Measurements from ENCODE around the gene ARHGAP6.

The ARHGAP6 gene

GRCh38 chrX:11342673-11343072 is 323.0 kb downstream of the ARHGAP6 start:
- no peaks in the 10 kb centered on the region for H3K27me3 ChIP-seq (ENCODE audit: insufficient read depth, poor library complexity, severe bottlenecking)
- TF ChIP-seq GABPA (IDR thresholded peaks at IDR 0.05; ENCODE audit: low read depth), result no peak
- TF ChIP-seq POLR2AphosphoS5 (IDR thresholded peaks at IDR 0.05; ENCODE audit: low read depth), result no peak
- TF ChIP-seq CTCF (IDR thresholded peaks at IDR 0.05; ENCODE audit: insufficient read depth, low read length), result no peak
- TF ChIP-seq, protein P1, sequence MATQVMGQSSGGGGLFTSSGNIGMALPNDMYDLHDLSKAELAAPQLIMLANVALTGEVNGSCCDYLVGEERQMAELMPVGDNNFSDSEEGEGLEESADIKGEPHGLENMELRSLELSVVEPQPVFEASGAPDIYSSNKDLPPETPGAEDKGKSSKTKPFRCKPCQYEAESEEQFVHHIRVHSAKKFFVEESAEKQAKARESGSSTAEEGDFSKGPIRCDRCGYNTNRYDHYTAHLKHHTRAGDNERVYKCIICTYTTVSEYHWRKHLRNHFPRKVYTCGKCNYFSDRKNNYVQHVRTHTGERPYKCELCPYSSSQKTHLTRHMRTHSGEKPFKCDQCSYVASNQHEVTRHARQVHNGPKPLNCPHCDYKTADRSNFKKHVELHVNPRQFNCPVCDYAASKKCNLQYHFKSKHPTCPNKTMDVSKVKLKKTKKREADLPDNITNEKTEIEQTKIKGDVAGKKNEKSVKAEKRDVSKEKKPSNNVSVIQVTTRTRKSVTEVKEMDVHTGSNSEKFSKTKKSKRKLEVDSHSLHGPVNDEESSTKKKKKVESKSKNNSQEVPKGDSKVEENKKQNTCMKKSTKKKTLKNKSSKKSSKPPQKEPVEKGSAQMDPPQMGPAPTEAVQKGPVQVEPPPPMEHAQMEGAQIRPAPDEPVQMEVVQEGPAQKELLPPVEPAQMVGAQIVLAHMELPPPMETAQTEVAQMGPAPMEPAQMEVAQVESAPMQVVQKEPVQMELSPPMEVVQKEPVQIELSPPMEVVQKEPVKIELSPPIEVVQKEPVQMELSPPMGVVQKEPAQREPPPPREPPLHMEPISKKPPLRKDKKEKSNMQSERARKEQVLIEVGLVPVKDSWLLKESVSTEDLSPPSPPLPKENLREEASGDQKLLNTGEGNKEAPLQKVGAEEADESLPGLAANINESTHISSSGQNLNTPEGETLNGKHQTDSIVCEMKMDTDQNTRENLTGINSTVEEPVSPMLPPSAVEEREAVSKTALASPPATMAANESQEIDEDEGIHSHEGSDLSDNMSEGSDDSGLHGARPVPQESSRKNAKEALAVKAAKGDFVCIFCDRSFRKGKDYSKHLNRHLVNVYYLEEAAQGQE (IDR thresholded peaks at IDR 0.05; ENCODE audit: insufficient replicate concordance, low read depth), result no peak
- peak overlapping the region; percentile 54 for H3K27ac ChIP-seq (replicated peaks)
- DNase-seq (ENCODE audit: low read depth in 1 of 2, low spot score in 1 of 2), result no peak
- no peak overlapping the region for H3K4me3 ChIP-seq (replicated peaks; ENCODE audit: insufficient read depth, low read length)

DNA sequence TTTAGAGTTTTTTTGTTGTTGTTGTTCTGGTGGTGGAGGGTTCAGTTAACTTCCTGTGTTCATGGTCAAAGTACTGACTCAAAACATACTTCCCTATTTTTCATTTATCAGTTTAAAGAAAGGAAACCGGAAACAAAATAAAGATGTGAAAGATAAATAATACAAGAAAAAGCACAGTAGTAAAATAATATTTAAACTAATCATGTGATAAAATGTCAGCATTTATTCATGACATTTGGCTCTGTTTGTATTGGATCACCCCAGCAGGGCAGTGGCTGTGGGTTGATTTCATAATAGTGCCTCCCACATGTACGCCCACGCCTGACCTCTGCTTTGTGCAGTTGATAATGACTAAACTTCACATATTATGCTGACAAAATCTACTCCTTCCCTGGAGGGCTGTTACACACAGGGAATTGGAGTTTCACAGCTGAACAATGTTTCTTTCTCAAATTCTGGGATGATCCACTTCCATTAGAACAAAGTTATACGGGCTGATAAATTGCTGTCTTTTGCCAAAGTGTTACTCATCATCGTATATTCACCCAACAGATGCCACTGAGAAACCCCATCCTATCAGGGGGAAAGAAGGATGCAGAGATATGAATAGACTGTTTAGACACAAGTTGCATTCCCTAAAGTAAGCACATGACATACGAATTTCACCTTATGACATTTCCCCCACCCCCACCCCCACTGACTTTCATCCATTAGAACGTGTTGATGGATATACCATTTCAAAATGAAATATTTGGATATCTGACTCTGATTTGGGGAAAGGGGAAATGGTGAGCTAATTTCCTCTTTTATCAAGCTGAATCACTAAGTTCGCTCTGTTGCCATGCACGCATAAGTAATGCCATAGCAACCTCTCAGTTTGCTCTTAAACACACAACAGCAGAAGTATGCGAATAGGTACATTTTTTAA is 324.2 kb downstream of the ARHGAP6 start:
- peak overlapping the region; percentile 63 for H3K27ac ChIP-seq (replicated peaks)
- H3K27me3 ChIP-seq (ENCODE audit: insufficient read depth, poor library complexity, severe bottlenecking), result no peaks in the 10 kb centered on the region
- TF ChIP-seq GABPA (IDR thresholded peaks at IDR 0.05; ENCODE audit: low read depth), result no peak
- peak; percentile 24; the same call in 1 of the 2 replicates for TF ChIP-seq POLR2AphosphoS5 (IDR thresholded peaks at IDR 0.05; ENCODE audit: low read depth)
- peak; percentile 69; the same call in 1 of the 2 replicates for TF ChIP-seq SPI1 (IDR thresholded peaks at IDR 0.05; ENCODE audit: borderline replicate concordance, low read depth)
- no peak overlapping the region for H3K4me3 ChIP-seq (replicated peaks; ENCODE audit: insufficient read depth, low read length)
- peak; percentile 50 to 51 for DNase-seq (ENCODE audit: low read depth in 1 of 2, low spot score in 1 of 2)

DNA sequence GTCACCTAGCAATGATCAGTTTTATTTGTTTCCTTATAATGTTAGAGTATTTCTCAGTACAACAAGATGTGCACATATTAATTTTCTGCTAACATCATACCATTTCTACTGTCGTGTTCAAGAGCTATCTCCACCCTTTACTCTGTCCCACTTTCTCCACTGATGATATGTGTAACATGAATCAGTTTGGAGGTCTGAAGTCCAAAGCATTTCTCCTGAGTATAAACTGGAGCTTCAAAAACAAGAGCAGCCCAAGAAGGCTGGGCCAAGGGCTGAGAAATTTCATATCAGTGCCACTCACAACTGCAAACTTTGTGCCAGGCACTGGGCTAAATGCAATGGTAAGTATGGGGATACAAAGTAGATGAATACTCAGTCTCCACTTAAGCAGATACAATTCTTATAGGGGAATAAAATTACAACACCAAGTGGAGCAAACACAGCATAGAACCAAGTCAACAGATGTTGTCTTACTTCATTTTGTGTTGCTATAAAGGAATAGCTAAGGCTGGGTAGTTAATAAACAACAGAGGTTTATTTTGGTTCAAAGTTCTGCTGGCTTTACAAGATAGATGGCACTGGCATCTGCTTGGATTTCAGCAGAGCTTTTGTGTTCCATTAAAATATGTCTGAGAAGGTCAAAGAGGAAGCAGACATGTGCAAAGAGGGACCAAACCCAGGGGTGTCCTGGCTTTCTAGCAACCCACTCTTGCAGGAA is 328.3 kb downstream of the ARHGAP6 start:
- no peak for DNase-seq (ENCODE audit: low read depth in 1 of 2, low spot score in 1 of 2)
- Histone ChIP-seq H3K27ac (replicated peaks) (no peak overlapping the region), H3K4me3 (replicated peaks; ENCODE audit: insufficient read depth, low read length) (no peak overlapping the region), H3K27me3 (ENCODE audit: insufficient read depth, poor library complexity, severe bottlenecking) (no peaks in the 10 kb centered on the region)
- TF ChIP-seq, protein P1 (IDR thresholded peaks at IDR 0.05; ENCODE audit: insufficient replicate concordance, low read depth), result no peak

DNA sequence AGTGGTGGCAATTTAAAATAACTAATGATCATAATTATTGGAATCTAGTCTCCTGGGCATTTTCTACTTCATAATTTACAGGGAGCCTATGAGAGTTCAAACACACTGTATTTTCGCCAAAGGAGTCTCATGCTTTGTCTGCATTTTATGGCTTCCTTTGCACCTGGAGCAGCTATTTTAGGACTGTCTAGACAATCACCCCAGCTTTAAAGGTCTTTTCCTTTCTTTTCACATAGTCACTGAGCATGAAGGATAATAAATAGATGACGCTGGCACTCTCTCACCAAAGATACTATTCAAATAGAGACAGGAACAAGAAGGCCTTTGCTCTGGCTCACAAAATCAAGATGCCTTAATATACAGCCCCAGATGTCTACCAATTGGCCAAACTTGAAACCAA is 329.5 kb downstream of the ARHGAP6 start:
- Histone ChIP-seq H3K4me3 (replicated peaks; ENCODE audit: insufficient read depth, low read length) (no peak overlapping the region), H3K27ac (replicated peaks) (no peak overlapping the region), H3K27me3 (ENCODE audit: insufficient read depth, poor library complexity, severe bottlenecking) (no peaks in the 10 kb centered on the region)
- TF ChIP-seq GABPA (IDR thresholded peaks at IDR 0.05; ENCODE audit: low read depth), result no peak
- no peak for TF ChIP-seq CTCF (IDR thresholded peaks at IDR 0.05; ENCODE audit: insufficient read depth, low read length)
- TF ChIP-seq, protein P1 (IDR thresholded peaks at IDR 0.05; ENCODE audit: insufficient replicate concordance, low read depth), result no peak
- no peak for TF ChIP-seq POLR2AphosphoS5 (IDR thresholded peaks at IDR 0.05; ENCODE audit: low read depth)
- TF ChIP-seq SPI1 (IDR thresholded peaks at IDR 0.05; ENCODE audit: borderline replicate concordance, low read depth), result no peak
- DNase-seq (ENCODE audit: low read depth in 1 of 2, low spot score in 1 of 2), result no peak

Measured in HL-60 (cell line).